Mesothelial cell of epicardium (in vitro differentiated cells): ENCODE data around the gene PLA2G6. TPM values are rescaled to one million over a fixed set of nuclear protein-coding genes. Genes with fewer than 3 reads are reported as not detected.

Source experiments
- DNase-seq, 2 experiments: peaks; one replicate each; pipeline ENCODE4 v3.0.0; 2021; ENCODE audit warnings: low spot score in 2 of 2; ENCODE audit not compliant: unreplicated experiment in 2 of 2
- H3K27ac Mint-ChIP-seq: 2 replicates; pipeline ENCODE4 v1.8.0; 2021; ENCODE audit warnings: mixed read lengths
- H3K27me3 Mint-ChIP-seq: 2 replicates; pipeline ENCODE4 v1.8.0; 2021; ENCODE audit warnings: low read depth, mixed read lengths
- H3K36me3 Mint-ChIP-seq: 2 replicates; pipeline ENCODE4 v1.8.0; 2021; ENCODE audit warnings: mixed read lengths
- H3K4me1 Mint-ChIP-seq: 2 replicates; pipeline ENCODE4 v1.8.0; 2021; ENCODE audit warnings: mixed read lengths
- H3K4me3 Mint-ChIP-seq: 2 replicates; pipeline ENCODE4 v1.8.0; 2021; ENCODE audit warnings: mild to moderate bottlenecking, moderate library complexity, mixed read lengths
- H3K9me3 Mint-ChIP-seq: 2 replicates; pipeline ENCODE4 v1.8.0; 2021; ENCODE audit warnings: mixed read lengths
- total RNA-seq: library from RNA; stranded (reverse); gene quantifications from 3 replicates; pipeline ENCODE4 v1.2.1, GENCODE V29; 2021
- TF ChIP-seq, protein P1 (sequence below): fragments of 200-600 bp; sonication (generic); IDR thresholded peaks from one replicate; pipeline ENCODE4 v1.5.0; 2021; ENCODE audit warnings: antibody characterized with exemption; ENCODE audit not compliant: unreplicated experiment

PLA2G6 gene
- total RNA-seq, 1 donor from 2014 or later = 88.2 TPM

DNA sequence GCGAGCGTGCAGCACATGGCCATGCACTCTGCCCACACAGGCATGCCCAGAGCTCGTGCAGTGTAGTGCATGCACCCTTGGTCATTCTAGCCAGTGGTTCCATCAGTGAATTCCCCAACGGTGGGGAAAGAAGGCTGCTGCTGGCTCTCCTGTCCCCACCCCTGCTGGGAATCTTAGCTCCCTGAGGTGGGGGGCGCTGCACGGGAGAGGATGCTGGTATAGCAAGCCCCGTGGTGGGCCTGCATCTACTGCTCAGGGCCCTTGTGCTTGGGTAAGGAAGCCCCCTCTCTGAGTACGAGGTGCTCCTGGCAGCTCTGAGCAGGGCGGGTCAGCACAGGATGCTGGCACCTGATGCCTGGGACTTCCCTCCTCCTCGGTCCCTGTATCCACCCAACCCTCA is 52.6 kb downstream of the PLA2G6 start:
- Mint-ChIP-seq H3K36me3 (peaks cover 10% of the 10 kb centered on the region), H3K27ac (no peak overlapping the region), H3K4me3 (no peak overlapping the region), H3K9me3 (no peaks in the 10 kb centered on the region), H3K27me3 (no peaks in the 10 kb centered on the region), H3K4me1 (no peaks in the 10 kb centered on the region)
- DNase-seq = no peak
- TF ChIP-seq, protein P1, sequence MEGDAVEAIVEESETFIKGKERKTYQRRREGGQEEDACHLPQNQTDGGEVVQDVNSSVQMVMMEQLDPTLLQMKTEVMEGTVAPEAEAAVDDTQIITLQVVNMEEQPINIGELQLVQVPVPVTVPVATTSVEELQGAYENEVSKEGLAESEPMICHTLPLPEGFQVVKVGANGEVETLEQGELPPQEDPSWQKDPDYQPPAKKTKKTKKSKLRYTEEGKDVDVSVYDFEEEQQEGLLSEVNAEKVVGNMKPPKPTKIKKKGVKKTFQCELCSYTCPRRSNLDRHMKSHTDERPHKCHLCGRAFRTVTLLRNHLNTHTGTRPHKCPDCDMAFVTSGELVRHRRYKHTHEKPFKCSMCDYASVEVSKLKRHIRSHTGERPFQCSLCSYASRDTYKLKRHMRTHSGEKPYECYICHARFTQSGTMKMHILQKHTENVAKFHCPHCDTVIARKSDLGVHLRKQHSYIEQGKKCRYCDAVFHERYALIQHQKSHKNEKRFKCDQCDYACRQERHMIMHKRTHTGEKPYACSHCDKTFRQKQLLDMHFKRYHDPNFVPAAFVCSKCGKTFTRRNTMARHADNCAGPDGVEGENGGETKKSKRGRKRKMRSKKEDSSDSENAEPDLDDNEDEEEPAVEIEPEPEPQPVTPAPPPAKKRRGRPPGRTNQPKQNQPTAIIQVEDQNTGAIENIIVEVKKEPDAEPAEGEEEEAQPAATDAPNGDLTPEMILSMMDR = no peak

DNA sequence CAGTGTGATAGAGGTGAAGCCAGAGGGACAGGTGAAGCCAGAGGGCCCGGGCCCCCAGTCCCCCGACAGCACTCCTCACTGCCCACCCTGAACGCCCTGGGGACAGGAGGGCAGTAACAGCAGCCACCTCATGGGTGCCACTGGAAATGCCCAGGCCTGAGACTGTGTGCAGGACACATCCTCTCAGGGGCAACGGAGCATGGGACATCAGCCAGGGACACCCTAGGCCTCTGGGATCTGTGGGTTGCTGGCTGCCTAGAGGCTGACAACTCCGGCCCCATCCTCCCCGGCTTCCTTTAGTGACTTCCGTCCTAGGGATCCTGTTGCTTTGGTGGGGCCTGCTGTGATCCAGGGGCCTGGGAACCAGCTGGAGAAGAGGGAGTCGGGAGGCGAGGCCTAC is 53.8 kb downstream of the PLA2G6 start:
- DNase-seq = no peak
- TF ChIP-seq, protein P1 = no peak
- Mint-ChIP-seq H3K9me3 (no peaks in the 10 kb centered on the region), H3K4me3 (no peak overlapping the region), H3K27me3 (no peaks in the 10 kb centered on the region), H3K27ac (no peak overlapping the region), H3K4me1 (no peaks in the 10 kb centered on the region), H3K36me3 (peaks cover 6% of the 10 kb centered on the region)

DNA sequence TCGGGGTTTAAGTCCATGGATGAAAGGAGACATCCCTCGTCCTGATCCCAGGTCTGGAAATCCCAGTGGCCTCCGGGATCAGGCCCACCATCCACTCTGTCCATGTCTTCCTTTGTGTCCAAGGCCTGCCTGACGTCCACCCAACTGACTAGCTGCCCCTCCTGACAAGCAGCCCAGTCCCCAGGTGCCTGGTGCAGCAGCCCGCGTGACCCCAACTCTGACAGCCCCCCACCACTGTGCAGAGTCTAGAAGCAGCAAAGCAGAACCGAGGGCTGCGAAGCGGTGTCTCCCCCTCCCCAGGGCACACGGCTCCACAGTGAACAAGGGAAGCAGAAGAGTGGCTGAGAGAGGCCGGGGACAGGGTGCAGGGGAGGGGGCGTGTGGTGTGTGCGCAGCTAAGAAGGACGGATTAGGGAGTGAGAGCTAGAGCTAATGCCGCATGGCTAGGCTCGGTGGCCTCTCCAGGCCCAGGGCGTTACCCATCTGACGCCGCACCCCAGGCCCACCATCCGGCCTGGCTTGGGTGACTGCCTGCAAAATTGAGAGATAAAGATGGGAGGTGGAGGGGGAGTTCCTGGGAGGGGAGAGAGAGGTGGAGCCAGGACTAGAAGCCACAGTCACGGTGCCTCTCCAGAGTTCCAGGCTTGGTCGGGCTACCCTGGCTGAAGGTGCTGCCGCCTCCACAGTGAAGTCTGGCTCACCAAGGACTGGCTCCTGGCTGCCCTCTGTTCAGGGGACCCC is 54.5 kb downstream of the PLA2G6 start:
- H3K4me1 Mint-ChIP-seq = no peaks in the 10 kb centered on the region
- no peaks in the 10 kb centered on the region for H3K9me3 Mint-ChIP-seq
- TF ChIP-seq, protein P1 = no peak
- peaks cover 2% of the 10 kb centered on the region for H3K36me3 Mint-ChIP-seq
- no peak overlapping the region for H3K27ac Mint-ChIP-seq
- no peak for DNase-seq
- no peak overlapping the region for H3K4me3 Mint-ChIP-seq
- H3K27me3 Mint-ChIP-seq = no peaks in the 10 kb centered on the region

DNA sequence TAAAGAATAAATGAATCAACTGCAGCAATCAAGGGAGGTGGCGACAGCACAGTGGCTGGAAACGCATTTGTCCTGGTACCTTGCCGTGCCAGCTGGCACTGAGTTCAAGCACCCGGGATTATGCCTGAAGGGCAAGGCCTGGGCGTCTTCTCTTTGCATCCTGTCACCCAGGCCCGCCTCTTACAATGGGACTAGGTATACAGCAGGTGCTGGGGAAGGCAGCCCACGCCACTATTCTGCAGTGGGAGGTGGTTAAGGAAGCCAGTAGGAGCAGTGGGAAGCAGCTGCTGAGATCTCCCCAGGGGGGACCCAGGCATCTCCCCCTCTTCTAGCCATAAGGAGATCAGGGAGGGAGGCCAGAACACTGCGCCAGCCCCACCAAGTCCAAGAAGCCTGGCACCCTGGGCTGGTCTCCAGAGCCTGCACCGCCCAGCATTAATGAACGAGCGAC is 55.9 kb downstream of the PLA2G6 start:
- no peaks in the 10 kb centered on the region for H3K9me3 Mint-ChIP-seq
- H3K27ac Mint-ChIP-seq = no peak overlapping the region
- no peaks in the 10 kb centered on the region for H3K4me1 Mint-ChIP-seq
- H3K4me3 Mint-ChIP-seq = no peak overlapping the region
- no peaks in the 10 kb centered on the region for H3K27me3 Mint-ChIP-seq
- DNase-seq = no peak
- TF ChIP-seq, protein P1 = no peak
- no peaks in the 10 kb centered on the region for H3K36me3 Mint-ChIP-seq

DNA sequence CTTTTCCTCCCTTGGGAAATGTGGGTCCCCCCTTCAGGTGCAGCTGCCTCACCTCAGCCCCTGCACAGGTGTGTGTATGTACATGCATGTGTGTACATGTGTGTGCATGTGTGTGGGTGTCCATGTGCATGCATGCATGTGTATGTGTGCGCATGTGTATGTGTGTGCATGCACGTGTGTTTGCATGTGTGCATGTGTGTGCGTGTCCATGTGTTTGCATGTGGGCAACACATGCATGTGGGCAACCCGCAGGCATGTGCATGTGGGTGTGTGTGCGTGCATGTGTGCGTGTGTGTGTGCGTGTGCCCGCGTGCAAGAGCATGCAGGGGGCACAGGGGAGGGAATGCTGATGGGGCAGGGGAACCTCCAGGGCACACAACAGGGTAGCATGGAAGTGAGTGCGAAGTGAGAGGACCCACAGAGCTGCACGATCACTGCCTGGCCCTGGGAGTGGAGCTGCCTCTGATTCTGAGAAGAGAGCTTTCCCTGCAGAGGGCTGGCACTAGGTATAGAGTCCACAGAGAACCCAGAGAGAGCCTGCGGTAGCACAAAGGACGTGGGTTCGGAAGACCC is 56.5 kb downstream of the PLA2G6 start:
- TF ChIP-seq, protein P1 = no peak
- Mint-ChIP-seq H3K27ac (no peak overlapping the region), H3K4me1 (no peaks in the 10 kb centered on the region), H3K9me3 (no peaks in the 10 kb centered on the region), H3K36me3 (no peaks in the 10 kb centered on the region), H3K27me3 (no peaks in the 10 kb centered on the region), H3K4me3 (no peak overlapping the region)
- DNase-seq = no peak
